HEK293T (cell line): ENCODE data around the gene HPCAL1.
"Not testable (repeated sequence)": the region's sequence is repeated elsewhere in the genome, so short reads cannot be mapped to it uniquely, and the experiment has no call there.

Source experiments
- CTCF ChIA-PET: fragments of 350-600 bp; formaldehyde crosslinking; extraction: SDS; loops from one replicate; lab custom pipeline; 2021; ENCODE audit warnings: antibody characterized with exemption, inconsistent platforms; lab: Yijun Ruan, JAX
- POLR2A ChIA-PET: fragments of 350-600 bp; formaldehyde crosslinking; extraction: SDS; loops from one replicate; lab custom pipeline; 2020; ENCODE audit warnings: antibody characterized with exemption, inconsistent platforms; lab: Yijun Ruan, JAX
- DNase-seq: peaks from one replicate; pipeline ENCODE4 v3.0.0; 2012; ENCODE audit warnings: mixed read lengths; ENCODE audit errors: extremely low spot score
- ARNT ChIP-seq: fragments of 450-650 bp; IDR thresholded peaks from 2 replicates; pipeline ENCODE4 v1.6.1; 2017; ENCODE audit warnings: mild to moderate bottlenecking
- BHLHE40 ChIP-seq: fragments of 450-650 bp; IDR thresholded peaks from 2 replicates; pipeline ENCODE4 v1.6.1; 2016; ENCODE audit warnings: mild to moderate bottlenecking, moderate library complexity, borderline replicate concordance
- CTBP1 ChIP-seq: fragments of 450-650 bp; IDR thresholded peaks from 2 replicates; pipeline ENCODE4 v1.6.1; 2016; ENCODE audit warnings: borderline replicate concordance
- ELF4 ChIP-seq: fragments of 450-650 bp; IDR thresholded peaks from 2 replicates; pipeline ENCODE4 v1.6.1; 2017; ENCODE audit warnings: antibody characterized with exemption
- FOXA1 ChIP-seq: fragments of 450-650 bp; IDR thresholded peaks from 2 replicates; pipeline ENCODE4 v1.6.1; 2016; ENCODE audit warnings: mild to moderate bottlenecking
- FOXK2 ChIP-seq: fragments of 450-650 bp; IDR thresholded peaks from 2 replicates; pipeline ENCODE4 v1.6.1; 2016; ENCODE audit warnings: mild to moderate bottlenecking
- FOXM1 ChIP-seq: fragments of 450-650 bp; IDR thresholded peaks from 2 replicates; pipeline ENCODE4 v1.6.1; 2017; ENCODE audit warnings: mild to moderate bottlenecking, borderline replicate concordance
- HDGF ChIP-seq: fragments of 450-650 bp; IDR thresholded peaks from 2 replicates; pipeline ENCODE4 v1.6.1; 2017; ENCODE audit warnings: antibody characterized with exemption, borderline replicate concordance
- L3MBTL2 ChIP-seq: fragments of 450-650 bp; conservative IDR thresholded peaks from 2 replicates; pipeline ENCODE4 v1.6.1; 2016; ENCODE audit warnings: mild to moderate bottlenecking
- LEF1 ChIP-seq: fragments of 450-650 bp; IDR thresholded peaks from 2 replicates; pipeline ENCODE4 v1.6.1; 2017; ENCODE audit warnings: mild to moderate bottlenecking, borderline replicate concordance
- NFRKB ChIP-seq: fragments of 450-650 bp; IDR thresholded peaks from 2 replicates; pipeline ENCODE4 v1.6.1; 2016; ENCODE audit warnings: mild to moderate bottlenecking, moderate library complexity
- SP1 ChIP-seq: fragments of 450-650 bp; IDR thresholded peaks from 2 replicates; pipeline ENCODE4 v1.6.1; 2017
- SUZ12 ChIP-seq: fragments of 450-650 bp; IDR thresholded peaks from 2 replicates; pipeline ENCODE4 v1.6.1; 2016; ENCODE audit warnings: mild to moderate bottlenecking
- TARDBP ChIP-seq: fragments of 450-650 bp; IDR thresholded peaks from 2 replicates; pipeline ENCODE4 v1.6.1; 2016
- ZNF384 ChIP-seq: fragments of 450-650 bp; IDR thresholded peaks from 2 replicates; pipeline ENCODE4 v1.6.1; 2016
- TF ChIP-seq, protein P1 (sequence below): fragments of 450-650 bp; IDR thresholded peaks from 2 replicates; pipeline ENCODE4 v1.6.1; 2016

Gene HPCAL1

DNA sequence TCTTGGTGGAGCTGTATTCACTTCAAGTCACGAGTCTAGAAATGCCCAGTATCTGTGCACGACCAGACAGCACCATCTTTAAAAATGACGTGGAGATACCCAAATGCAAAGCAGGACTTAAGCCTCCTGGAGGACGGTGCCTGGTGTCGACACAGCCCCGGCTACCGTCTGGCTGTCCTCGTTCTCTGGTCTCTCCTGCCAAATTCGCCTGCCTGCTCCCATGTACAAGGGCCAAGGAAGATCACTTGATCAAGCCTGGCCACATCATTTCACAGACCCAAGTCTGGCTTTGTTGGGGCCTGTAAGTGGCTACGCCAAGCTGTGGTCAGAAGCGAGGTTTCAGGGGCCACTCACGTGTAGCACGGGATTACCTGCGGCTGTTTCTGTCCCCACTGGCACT lies 136.0 kb downstream of the HPCAL1 start:
- ChIA-PET POLR2A (interaction anchor here (1.3 kb wide), 1 partner anchor 9 kb away, joined by 9 read pairs; the partner anchor contains the start of gene ODC1), CTCF (interaction anchor here (0.7 to 1.0 kb wide), 3 partner anchors 9 to 315 kb away, joined by 3 to 5 read pairs (median 3); partner anchors contain the start of gene ODC1)
- no peak for DNase-seq
- TF ChIP-seq CTBP1 = no peak

DNA sequence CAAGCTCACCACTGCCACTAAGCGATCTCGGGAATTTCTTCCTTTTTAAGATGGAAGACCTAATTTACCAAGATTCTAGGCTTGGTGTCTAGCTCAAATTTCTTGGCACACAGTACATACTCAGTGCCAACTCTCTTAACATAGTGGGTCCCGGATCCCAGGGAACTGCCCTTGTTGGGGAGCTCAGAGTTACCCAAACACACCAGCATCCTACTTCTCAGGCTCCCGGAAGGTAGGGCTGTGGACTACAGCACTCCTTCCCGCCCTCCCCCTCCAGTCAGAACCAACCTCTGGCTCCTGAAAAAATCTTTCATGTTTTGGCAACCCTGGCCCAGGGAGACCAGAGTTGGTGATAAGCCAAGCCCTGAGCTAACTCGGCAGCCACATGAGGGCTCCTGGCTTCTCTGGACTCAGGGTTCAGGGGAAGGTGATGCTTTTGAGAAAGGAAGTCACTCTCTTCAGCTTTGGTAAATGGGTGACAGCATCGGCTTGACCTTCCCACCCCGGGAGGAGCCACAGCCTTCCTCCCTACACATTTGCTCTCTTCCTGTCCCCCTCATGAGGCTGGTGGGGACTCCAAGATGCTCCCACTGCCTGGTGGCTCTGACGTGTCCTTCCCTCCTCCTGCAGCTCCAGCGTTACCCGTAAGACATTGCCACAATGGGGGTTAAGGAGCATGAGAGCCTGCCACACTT lies 136.6 kb downstream of the HPCAL1 start:
- DNase-seq = no peak
- CTCF ChIA-PET = interaction anchor here (0.7 to 1.0 kb wide), 3 partner anchors 9 to 315 kb away, joined by 3 to 5 read pairs (median 3); partner anchors contain the start of gene ODC1
- POLR2A ChIA-PET = interaction anchor here (1.3 kb wide), 1 partner anchor 8 kb away, joined by 9 read pairs; the partner anchor contains the start of gene ODC1
- TF ChIP-seq LEF1 (no peak), SP1 (no peak), FOXA1 (no peak), SUZ12 (no peak), BHLHE40 (no peak), FOXM1 (no peak), HDGF (no peak), ZNF384 (no peak), ARNT (no peak), CTBP1 (no peak), TARDBP (no peak), ELF4 (no peak)

DNA sequence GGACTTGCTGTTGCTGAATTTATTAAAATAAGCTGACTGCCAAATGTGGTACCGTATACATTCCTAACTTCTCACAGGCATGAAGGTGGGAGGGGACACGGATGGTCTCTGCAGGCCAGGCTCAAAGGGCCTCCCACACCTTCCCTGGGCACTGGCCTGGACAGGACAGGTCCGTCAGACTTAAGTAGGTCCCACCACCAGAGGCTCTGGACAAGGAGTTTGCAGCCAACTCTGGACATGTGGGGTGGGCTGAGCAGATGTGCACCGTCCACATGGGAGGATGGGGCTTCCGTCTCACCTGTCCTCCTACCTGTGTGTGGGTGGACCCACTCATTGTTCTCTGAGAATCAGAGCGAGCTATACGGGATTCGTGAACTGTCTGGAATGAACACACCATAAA lies 137.3 kb downstream of the HPCAL1 start:
- TF ChIP-seq SP1 = no peak
- TF ChIP-seq LEF1 = no peak
- no peak for TF ChIP-seq TARDBP
- TF ChIP-seq FOXM1 = no peak
- TF ChIP-seq ELF4 = no peak
- TF ChIP-seq L3MBTL2 = no peak
- TF ChIP-seq FOXA1 = no peak
- TF ChIP-seq ARNT = no peak
- TF ChIP-seq NFRKB = no peak
- TF ChIP-seq HDGF = no peak
- TF ChIP-seq FOXK2 = no peak
- TF ChIP-seq, protein P1, sequence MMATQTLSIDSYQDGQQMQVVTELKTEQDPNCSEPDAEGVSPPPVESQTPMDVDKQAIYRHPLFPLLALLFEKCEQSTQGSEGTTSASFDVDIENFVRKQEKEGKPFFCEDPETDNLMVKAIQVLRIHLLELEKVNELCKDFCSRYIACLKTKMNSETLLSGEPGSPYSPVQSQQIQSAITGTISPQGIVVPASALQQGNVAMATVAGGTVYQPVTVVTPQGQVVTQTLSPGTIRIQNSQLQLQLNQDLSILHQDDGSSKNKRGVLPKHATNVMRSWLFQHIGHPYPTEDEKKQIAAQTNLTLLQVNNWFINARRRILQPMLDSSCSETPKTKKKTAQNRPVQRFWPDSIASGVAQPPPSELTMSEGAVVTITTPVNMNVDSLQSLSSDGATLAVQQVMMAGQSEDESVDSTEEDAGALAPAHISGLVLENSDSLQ = no peak
- no peak for TF ChIP-seq ZNF384
- no peak for TF ChIP-seq BHLHE40
- ChIA-PET CTCF (interaction anchor here (1.0 kb wide), 1 partner anchor 316 kb away, joined by 3 read pairs; no protein-coding TSS in a partner anchor), POLR2A (no interaction called here)
- no peak for DNase-seq

DNA sequence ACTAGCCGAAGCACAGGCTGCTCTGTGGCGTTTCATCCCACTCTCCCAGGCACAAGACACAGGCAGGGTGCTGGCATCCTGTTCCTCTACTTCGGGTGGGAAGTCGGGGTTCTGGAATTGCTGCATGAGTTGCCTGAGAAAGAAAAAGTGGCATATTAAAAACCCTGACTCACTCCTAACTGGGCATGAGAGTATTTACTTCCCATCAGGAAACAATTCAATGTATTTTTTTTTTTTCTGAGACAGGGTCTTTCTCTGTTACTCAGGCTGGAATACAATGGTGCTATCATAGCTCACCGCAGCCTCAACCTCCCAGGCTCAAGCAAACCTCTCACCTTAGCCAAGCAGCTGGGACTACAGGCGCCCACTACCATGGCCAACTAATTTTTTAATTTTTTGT lies 138.0 kb downstream of the HPCAL1 start:
- CTCF ChIA-PET = no interaction called here
- TF ChIP-seq ZNF384 = no peak
- no peak for TF ChIP-seq ARNT
- TF ChIP-seq FOXM1 = no peak
- no peak for TF ChIP-seq TARDBP
- no peak for TF ChIP-seq CTBP1
- no peak for TF ChIP-seq SP1
- TF ChIP-seq HDGF = no peak
- POLR2A ChIA-PET = no interaction called here
- DNase-seq = no peak

DNA sequence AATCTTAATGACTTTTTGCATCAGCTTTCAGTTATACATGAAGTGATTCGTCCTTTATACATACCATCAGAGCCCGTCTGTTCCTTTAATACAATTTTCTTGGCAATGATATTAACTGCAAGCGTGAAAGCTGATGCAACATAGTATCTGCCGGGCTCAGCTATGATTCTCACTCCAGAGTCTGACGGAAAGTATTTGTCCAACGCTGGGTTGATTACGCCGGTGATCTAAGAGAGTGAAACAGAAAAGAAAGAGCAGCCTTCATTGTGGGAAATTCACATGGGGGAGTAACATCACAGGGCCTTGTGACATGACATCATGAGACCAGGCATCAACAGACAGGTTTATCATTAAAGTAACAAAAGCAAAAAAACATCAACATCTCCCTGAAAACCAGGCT lies 139.2 kb downstream of the HPCAL1 start:
- ChIA-PET POLR2A (no interaction called here), CTCF (no interaction called here)
- DNase-seq = no peak
- TF ChIP-seq BHLHE40 (no peak), NFRKB (no peak), ARNT (no peak), FOXK2 (no peak), HDGF (no peak), FOXM1 (no peak), L3MBTL2 (no peak), SP1 (no peak), SUZ12 (no peak), ZNF384 (no peak), FOXA1 (no peak), ELF4 (no peak), CTBP1 (no peak), TARDBP (no peak), LEF1 (no peak)
- TF ChIP-seq, protein P1 = no peak

DNA sequence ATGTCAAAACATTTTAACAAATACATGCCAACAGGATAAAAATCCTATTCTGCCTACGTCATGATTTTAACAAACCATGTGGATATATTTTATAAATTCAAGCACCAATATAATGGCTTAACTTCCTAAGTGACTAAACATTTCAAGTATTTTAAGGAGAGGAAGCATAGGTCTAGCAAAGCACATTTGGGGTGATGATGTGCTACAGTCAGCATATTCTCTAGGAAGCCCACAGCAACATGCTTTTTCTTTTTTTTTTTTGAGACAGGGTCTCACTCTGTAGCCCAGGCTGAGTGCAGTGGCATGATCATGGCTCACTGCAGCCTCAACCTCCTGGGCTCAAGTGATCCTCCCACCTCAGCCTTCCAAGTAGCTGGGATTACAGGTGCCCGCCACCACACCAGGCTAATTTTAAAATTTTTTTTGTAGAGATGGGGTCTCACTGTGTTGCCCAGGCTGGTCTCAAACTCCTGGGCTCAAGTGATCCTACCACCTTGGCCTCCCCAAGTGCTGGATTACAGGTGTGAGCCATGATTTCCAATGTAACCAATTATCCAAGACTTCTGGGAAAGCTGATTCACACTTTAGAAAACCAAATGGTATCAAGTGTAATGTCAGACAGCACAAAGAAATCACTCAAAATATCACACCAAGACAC lies 139.9 kb downstream of the HPCAL1 start:
- CTCF ChIA-PET, DNase-seq, POLR2A ChIA-PET: not testable (repeated sequence)
